Upper lobe of left lung (tissue), 4 donors: Measurements from ENCODE around the gene AMACR.

ENCODE experiments used
- EP300 ChIP-seq, 4 donors: sonication (generic); formaldehyde crosslinking; IDR thresholded peaks; one replicate each; pipeline ENCODE4 v1.5.1; 2017; ENCODE audit warnings: antibody characterized with exemption in 4 of 4, control low read depth in 2 of 4
- POLR2A ChIP-seq, 4 donors: fragments of 450-650 bp; IDR thresholded peaks; one replicate each; pipeline ENCODE4 v1.5.1; 2016 to 2017; ENCODE audit warnings: antibody characterized with exemption in 4 of 4, mild to moderate bottlenecking in 2 of 4
- POLR2AphosphoS5 ChIP-seq, 2 donors: sonication (generic); formaldehyde crosslinking; IDR thresholded peaks; one replicate each; pipeline ENCODE4 v1.5.1; 2017; ENCODE audit warnings: antibody characterized with exemption in 2 of 2
- TF ChIP-seq, protein P1 (sequence below), 6 experiments: fragments of 450-650 bp in 4 of 6; fragments of 200-600 bp in 2 of 6; sonication (generic) in 2 of 6; IDR thresholded peaks; one replicate each; pipeline ENCODE4 v1.5.1; 2016 to 2019; ENCODE audit warnings: antibody characterized with exemption in 6 of 6

DNA sequence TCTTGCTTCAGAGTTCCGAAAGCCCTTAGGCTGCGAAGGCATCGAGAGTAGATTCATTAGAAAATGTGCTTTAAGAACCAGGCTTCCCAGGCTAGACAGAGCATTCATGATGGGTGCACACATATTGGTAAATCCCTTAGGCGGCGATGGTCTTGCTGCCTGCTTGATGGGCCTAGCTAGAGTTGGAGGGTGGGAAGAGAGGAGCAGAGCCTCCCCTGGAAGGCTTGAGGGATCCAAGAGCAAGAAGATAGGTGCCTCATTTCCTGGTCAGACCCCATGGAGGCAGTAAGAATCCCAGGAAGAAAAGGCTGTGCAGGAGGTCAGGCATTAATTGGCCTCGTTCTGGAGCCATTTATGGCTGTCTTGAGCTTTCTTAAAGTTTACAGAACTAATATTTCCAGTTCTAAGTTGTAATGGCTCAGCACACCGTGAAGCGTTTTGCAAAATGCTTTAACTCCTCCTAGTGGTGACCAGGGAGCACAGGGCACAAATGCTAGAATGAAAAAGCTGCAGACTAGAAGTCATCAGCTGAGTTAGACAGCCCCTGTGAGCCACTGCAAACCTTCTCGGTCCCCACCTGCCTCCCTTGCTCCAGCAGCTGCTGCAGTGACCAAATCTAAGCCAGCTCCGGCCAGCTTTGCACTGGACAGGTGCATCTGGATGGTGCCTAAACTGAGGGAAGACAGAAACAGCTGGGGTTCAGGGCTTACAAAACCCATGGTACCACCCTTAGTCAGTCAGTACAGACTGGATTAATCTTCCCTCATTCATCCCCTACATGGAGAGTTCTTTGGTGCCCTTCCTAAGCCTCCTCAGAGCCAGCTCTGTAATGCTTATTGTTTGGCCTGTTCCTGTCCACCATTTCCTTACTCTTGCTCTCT lies 38.0 kb downstream of the AMACR start:
- TF ChIP-seq, protein P1, sequence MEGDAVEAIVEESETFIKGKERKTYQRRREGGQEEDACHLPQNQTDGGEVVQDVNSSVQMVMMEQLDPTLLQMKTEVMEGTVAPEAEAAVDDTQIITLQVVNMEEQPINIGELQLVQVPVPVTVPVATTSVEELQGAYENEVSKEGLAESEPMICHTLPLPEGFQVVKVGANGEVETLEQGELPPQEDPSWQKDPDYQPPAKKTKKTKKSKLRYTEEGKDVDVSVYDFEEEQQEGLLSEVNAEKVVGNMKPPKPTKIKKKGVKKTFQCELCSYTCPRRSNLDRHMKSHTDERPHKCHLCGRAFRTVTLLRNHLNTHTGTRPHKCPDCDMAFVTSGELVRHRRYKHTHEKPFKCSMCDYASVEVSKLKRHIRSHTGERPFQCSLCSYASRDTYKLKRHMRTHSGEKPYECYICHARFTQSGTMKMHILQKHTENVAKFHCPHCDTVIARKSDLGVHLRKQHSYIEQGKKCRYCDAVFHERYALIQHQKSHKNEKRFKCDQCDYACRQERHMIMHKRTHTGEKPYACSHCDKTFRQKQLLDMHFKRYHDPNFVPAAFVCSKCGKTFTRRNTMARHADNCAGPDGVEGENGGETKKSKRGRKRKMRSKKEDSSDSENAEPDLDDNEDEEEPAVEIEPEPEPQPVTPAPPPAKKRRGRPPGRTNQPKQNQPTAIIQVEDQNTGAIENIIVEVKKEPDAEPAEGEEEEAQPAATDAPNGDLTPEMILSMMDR (IDR thresholded peaks at IDR 0.05): peak; percentile 13 to 55 (median 42)
- TF ChIP-seq POLR2A (IDR thresholded peaks at IDR 0.05): no peak
- TF ChIP-seq POLR2AphosphoS5 (IDR thresholded peaks at IDR 0.05): no peak
- TF ChIP-seq EP300 (IDR thresholded peaks at IDR 0.05): no peak
